ENCODE results near the gene RASD2.

Gene RASD2

GRCh38 chr22:35561796-35562526 is 21.3 kb downstream of the RASD2 start:
- no peak for DNase-seq

- no peak for DNase-seq
Observed at GRCh38 chr22:35563211-35563610, 22.6 kb downstream of the RASD2 start.

- DNase-seq = no peak
Observed at GRCh38 chr22:35564975-35565867, 24.6 kb downstream of the RASD2 start.

GRCh38 chr22:35567351-35568141 is 26.9 kb downstream of the RASD2 start:
- DNase-seq = no peak

- no peak for DNase-seq
Observed at GRCh38 chr22:35568751-35569739, 28.4 kb downstream of the RASD2 start.

GRCh38 chr22:35569916-35570315 is 29.3 kb downstream of the RASD2 start:
- DNase-seq = no peak

GRCh38 chr22:35570686-35571194 is 30.1 kb downstream of the RASD2 start:
- no peak for DNase-seq

GRCh38 chr22:35572556-35572955 is 31.9 kb downstream of the RASD2 start:
- no peak for DNase-seq

GRCh38 chr22:35575116-35575748 is 34.6 kb downstream of the RASD2 start:
- DNase-seq = no peak

GRCh38 chr22:35576671-35577070 is 36.0 kb downstream of the RASD2 start:
- no peak for DNase-seq

GRCh38 chr22:35577799-35578659 is 37.4 kb downstream of the RASD2 start:
- DNase-seq = no peak

GRCh38 chr22:35578836-35579575 is 38.4 kb downstream of the RASD2 start:
- DNase-seq = no peak

- DNase-seq = no peak
Observed at GRCh38 chr22:35580351-35581022, 39.9 kb downstream of the RASD2 start.

GRCh38 chr22:35581023-35581413 is 40.4 kb downstream of the RASD2 start:
- DNase-seq = no peak

- no peak for DNase-seq
Observed at GRCh38 chr22:35582218-35582860, 41.7 kb downstream of the RASD2 start.

- peak; percentile 71 for DNase-seq
Observed at GRCh38 chr22:35582861-35583670, 42.4 kb downstream of the RASD2 start.

- no peak for DNase-seq
Observed at GRCh38 chr22:35586771-35587170, 46.1 kb downstream of the RASD2 start.
